Fibroblast of lung (primary cell): Measurements from ENCODE around the gene ABCC10. TPM values are rescaled to one million over a fixed set of nuclear protein-coding genes. Genes with fewer than 3 reads are reported as not detected.
"Not testable (repeated sequence)": the region's sequence is repeated elsewhere in the genome, so short reads cannot be mapped to it uniquely, and the experiment has no call there.

Experiments
- DNase-seq, 2 donors: peaks; one replicate each; pipeline versions ENCODE4 v3.0.0 to v3.0.0-alpha.2; 2010; ENCODE audit warnings: low read depth in 2 of 2
- H2AFZ ChIP-seq: 2 replicates; pipeline ENCODE4 v1.5.1; 2012; ENCODE audit warnings: low read length, control low read depth, inconsistent platforms
- H3K27ac ChIP-seq: 2 replicates; pipeline ENCODE4 v1.5.1; 2011; ENCODE audit warnings: low read length, control low read depth; ENCODE audit not compliant: insufficient read depth
- H3K27me3 ChIP-seq: 2 replicates; pipeline ENCODE4 v1.5.1; 2011; ENCODE audit warnings: mild to moderate bottlenecking, low read length; ENCODE audit not compliant: control insufficient read depth, insufficient read depth
- H3K36me3 ChIP-seq: 2 replicates; pipeline ENCODE4 v1.5.1; 2011; ENCODE audit warnings: low read length; ENCODE audit not compliant: control insufficient read depth, insufficient read depth
- H3K4me1 ChIP-seq: 2 replicates; pipeline ENCODE4 v1.5.1; 2011; ENCODE audit warnings: low read length; ENCODE audit not compliant: control insufficient read depth, insufficient read depth; ENCODE audit errors: extremely low read depth
- H3K4me2 ChIP-seq: 2 replicates; pipeline ENCODE4 v1.5.1; 2011; ENCODE audit warnings: low read length, control low read depth; ENCODE audit not compliant: insufficient read depth; ENCODE audit errors: extremely low read depth
- H3K4me3 ChIP-seq, 4 experiments: fragments of 200-600 bp in 1 of 4; sonication (generic) in 1 of 4; replicated peaks in 1 of 4; 2 replicates each; pipeline ENCODE4 v1.5.1; 2011 to 2016; ENCODE audit warnings: low read length in 4 of 4, low read depth in 3 of 4, mild to moderate bottlenecking in 3 of 4, control low read depth in 2 of 4, inconsistent platforms in 1 of 4, mixed read lengths in 1 of 4; ENCODE audit not compliant: insufficient read depth in 1 of 4; ENCODE audit errors: control extremely low read depth in 1 of 4
- H3K79me2 ChIP-seq: 2 replicates; pipeline ENCODE4 v1.5.1; 2012; ENCODE audit warnings: mild to moderate bottlenecking, low read length, inconsistent platforms; ENCODE audit not compliant: control insufficient read depth, insufficient read depth
- H3K9ac ChIP-seq: 2 replicates; pipeline ENCODE4 v1.5.1; 2011; ENCODE audit warnings: mild to moderate bottlenecking, low read length, control low read depth; ENCODE audit not compliant: insufficient read depth
- H3K9me3 ChIP-seq: 2 replicates; pipeline ENCODE4 v1.5.1; 2012; ENCODE audit warnings: low read depth, low read length; ENCODE audit not compliant: control insufficient read depth, insufficient read depth
- H4K20me1 ChIP-seq: 2 replicates; pipeline ENCODE4 v1.5.1; 2011; ENCODE audit warnings: low read length; ENCODE audit not compliant: control insufficient read depth, insufficient read depth; ENCODE audit errors: extremely low read depth
- EZH2 ChIP-seq: IDR thresholded peaks from 2 replicates; pipeline ENCODE4 v1.5.1; 2012; ENCODE audit warnings: low read length, control low read depth, mild to moderate bottlenecking; ENCODE audit errors: missing control alignments
- polyA plus RNA-seq, 2 donors: library from polyadenylated mRNA; depleted of rRNA in 1 of 2; stranded (reverse) in 1 of 2; unstranded in 1 of 2; fragments of >200 nt; gene quantifications; 2 replicates each; pipeline ENCODE4 v1.2.1, GENCODE V29; 2011 to 2012; ENCODE audit warnings: missing spikeins in 1 of 2
- total RNA-seq: library from RNA; depleted of rRNA; stranded (reverse); fragments of >200 nt; gene quantifications from 2 replicates; pipeline ENCODE4 v1.2.1, GENCODE V29; 2014
- TF ChIP-seq, protein P1 (sequence below), 2 donors: IDR thresholded peaks in 1 of 2; conservative IDR thresholded peaks in 1 of 2; 1 replicate in 1 of 2; 2 replicates in 1 of 2; pipeline ENCODE4 v1.5.1; 2011 to 2012; ENCODE audit warnings: low read length in 2 of 2, control low read depth in 1 of 2, inconsistent platforms in 1 of 2, low read depth in 1 of 2, mild to moderate bottlenecking in 1 of 2

ABCC10 gene
- total and polyA plus RNA-seq, 2 donors (not counting 1 experiment from before 2014, with no cell fraction given): 8.9 to 23.1 TPM

GRCh38 chr6:43391440-43392031 lies 35.8 kb upstream of the ABCC10 start:
- Histone ChIP-seq H3K36me3 (no peaks in the 10 kb centered on the region), H4K20me1 (no peaks in the 10 kb centered on the region), H3K4me3 (no peak overlapping the region), H3K9ac (no peak overlapping the region), H3K27ac (no peak overlapping the region), H3K27me3 (peaks cover 15% of the 10 kb centered on the region), H2AFZ (no peak overlapping the region), H3K79me2 (no peaks in the 10 kb centered on the region), H3K4me1 (no peaks in the 10 kb centered on the region), H3K9me3 (no peaks in the 10 kb centered on the region), H3K4me2 (no peak overlapping the region)
- DNase-seq: peak in 1 of 2 donors; percentile 28
- TF ChIP-seq, protein P1, sequence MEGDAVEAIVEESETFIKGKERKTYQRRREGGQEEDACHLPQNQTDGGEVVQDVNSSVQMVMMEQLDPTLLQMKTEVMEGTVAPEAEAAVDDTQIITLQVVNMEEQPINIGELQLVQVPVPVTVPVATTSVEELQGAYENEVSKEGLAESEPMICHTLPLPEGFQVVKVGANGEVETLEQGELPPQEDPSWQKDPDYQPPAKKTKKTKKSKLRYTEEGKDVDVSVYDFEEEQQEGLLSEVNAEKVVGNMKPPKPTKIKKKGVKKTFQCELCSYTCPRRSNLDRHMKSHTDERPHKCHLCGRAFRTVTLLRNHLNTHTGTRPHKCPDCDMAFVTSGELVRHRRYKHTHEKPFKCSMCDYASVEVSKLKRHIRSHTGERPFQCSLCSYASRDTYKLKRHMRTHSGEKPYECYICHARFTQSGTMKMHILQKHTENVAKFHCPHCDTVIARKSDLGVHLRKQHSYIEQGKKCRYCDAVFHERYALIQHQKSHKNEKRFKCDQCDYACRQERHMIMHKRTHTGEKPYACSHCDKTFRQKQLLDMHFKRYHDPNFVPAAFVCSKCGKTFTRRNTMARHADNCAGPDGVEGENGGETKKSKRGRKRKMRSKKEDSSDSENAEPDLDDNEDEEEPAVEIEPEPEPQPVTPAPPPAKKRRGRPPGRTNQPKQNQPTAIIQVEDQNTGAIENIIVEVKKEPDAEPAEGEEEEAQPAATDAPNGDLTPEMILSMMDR (conservative IDR thresholded peaks at IDR 0.05 in 1 of 2, IDR thresholded peaks at IDR 0.05 in 1 of 2; ENCODE audit: low read depth in 1 of 2, low read length in 2 of 2): no peak
- no peak for TF ChIP-seq EZH2

- H3K27me3 ChIP-seq: peaks cover 15% of the 10 kb centered on the region
- not testable (repeated sequence) for H3K79me2 ChIP-seq, H3K4me1 ChIP-seq, H4K20me1 ChIP-seq, DNase-seq, H3K9ac ChIP-seq, H3K36me3 ChIP-seq, H3K27ac ChIP-seq, H3K4me3 ChIP-seq, H2AFZ ChIP-seq, H3K4me2 ChIP-seq, H3K9me3 ChIP-seq
These were observed 34.2 kb upstream of the ABCC10 start for GRCh38 chr6:43393133-43393532.

DNA sequence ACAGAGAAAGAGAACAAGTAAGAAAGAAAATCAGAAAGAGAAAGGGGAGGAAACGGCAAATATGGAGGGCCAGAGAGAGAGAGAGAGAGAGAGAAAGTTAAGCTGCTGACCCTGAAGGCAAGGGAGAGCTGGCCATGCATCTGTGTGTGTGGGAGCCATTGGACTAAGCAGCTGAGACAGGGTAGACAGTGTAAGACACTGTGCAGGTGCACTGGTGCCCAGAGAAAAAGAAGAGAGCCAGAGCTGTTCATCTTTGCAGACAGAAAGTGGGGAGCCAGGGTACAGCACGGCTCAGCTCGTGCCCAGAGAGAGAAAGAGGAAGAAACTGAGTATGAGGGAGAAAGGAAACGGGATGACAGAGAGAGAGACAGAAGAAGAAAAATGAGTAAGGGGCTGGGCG lies 33.7 kb upstream of the ABCC10 start:
- H2AFZ ChIP-seq: no peak overlapping the region
- no peaks in the 10 kb centered on the region for H3K79me2 ChIP-seq
- no peak for DNase-seq
- H3K4me3 ChIP-seq: no peak overlapping the region
- no peaks in the 10 kb centered on the region for H3K36me3 ChIP-seq
- peaks cover 15% of the 10 kb centered on the region for H3K27me3 ChIP-seq
- no peaks in the 10 kb centered on the region for H4K20me1 ChIP-seq
- H3K4me1 ChIP-seq: no peaks in the 10 kb centered on the region
- no peak overlapping the region for H3K27ac ChIP-seq
- H3K4me2 ChIP-seq: no peak overlapping the region
- no peak overlapping the region for H3K9ac ChIP-seq
- no peaks in the 10 kb centered on the region for H3K9me3 ChIP-seq
- TF ChIP-seq EZH2: no peak
- TF ChIP-seq, protein P1 (conservative IDR thresholded peaks at IDR 0.05 in 1 of 2, IDR thresholded peaks at IDR 0.05 in 1 of 2; ENCODE audit: low read depth in 1 of 2, low read length in 2 of 2): no peak
